Hippocampal formation (tissue), 2 donors: Measurements from ENCODE around the gene ZNF491.
"Not testable (repeated sequence)": the region's sequence is repeated elsewhere in the genome, so short reads cannot be mapped to it uniquely, and the experiment has no call there.

ENCODE experiments used
- DNase-seq, 2 donors: peaks; one replicate each; lab custom pipeline; 2025; lab: John Stamatoyannopoulos, UW

Gene ZNF491

GRCh38 chr19:11798391-11799330, at the start of gene ZNF491:
TSS of gene ZNF491 (plus strand) at chr19:11798523. CDS start at chr19:11805954, 7,431 bp downstream.
- DNase-seq = peak; percentile 92

DNA sequence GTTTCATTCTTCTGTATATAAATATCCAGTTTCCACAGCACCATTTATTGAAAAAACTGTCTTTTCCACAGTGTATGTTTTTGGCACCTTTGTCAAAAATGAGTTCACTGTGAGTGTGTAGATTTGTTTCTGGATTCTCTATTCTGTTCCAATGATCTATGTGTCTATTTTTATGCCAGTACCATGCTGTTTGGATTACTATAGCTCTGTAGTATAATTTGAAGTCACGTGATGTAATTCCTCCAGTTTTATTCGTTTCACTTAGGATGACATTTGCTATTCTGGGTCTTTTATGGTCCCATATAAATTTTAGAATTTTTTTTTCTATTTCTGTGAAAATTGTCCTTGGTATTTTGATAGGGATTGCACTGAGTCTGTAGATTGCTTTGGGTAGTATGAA, 48.6 kb upstream of the ZNF491 start:
- DNase-seq = no peak

GRCh38 chr19:11752244-11752736, 46.0 kb upstream of the ZNF491 start:
- DNase-seq = no peak

DNA sequence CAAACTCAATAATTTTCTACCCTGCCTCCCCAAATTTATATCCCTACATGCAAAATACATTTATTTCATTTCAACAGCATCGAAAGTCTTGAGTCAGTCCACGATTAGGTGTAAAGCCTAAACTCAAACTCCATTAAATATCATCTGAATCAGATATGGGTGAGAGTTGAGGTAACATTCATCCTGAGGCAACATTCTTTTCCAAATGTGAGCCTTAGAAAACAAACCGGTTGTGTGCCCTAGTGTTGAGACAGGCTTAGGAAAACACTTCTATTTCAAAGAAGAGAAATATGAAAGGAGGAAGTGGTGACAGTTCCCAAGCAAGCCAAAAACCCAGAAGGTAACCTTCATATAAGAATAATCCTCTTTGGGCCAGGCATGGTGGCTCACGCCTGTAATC, 43.7 kb upstream of the ZNF491 start:
- DNase-seq = no peak

GRCh38 chr19:11756965-11757364, 41.4 kb upstream of the ZNF491 start:
- no peak for DNase-seq

DNA sequence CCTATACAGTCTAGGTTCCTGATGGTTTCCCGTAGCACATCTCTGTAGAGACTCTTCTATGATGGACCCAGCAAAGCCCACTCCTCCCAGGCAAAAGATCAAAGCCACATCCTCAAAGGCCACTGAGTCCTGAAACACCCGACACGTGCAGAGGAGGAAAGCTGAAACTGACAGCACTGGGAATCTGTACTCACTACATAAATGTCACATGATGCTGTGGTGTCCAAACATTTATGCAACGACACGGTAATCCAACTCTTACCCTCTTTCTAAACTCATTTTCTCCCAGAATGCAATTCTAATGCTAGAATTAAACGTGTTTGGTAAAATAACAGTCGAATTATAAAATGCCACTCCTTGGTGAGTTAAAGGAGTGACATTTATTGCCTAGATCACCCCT, 38.5 kb upstream of the ZNF491 start:
- no peak for DNase-seq

DNA sequence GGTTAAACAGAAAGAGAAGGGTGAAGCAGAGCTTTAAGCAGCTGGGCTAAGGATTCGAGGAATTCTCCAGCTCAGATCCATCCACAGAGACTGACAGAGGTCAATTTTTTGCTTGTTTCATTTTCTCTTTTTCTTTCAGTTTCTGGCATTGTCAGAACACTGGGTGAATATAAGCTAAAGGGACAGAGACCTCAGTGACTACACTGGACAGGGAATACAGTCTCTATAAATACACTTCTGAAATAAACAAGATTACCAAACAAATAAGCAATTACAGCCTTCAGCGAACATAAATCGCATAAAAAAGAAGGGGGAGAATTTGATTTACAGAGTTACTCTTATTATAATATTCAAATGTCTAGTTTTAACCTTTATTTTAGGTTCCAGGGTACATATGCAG, 35.2 kb upstream of the ZNF491 start:
- DNase-seq = no peak

DNA sequence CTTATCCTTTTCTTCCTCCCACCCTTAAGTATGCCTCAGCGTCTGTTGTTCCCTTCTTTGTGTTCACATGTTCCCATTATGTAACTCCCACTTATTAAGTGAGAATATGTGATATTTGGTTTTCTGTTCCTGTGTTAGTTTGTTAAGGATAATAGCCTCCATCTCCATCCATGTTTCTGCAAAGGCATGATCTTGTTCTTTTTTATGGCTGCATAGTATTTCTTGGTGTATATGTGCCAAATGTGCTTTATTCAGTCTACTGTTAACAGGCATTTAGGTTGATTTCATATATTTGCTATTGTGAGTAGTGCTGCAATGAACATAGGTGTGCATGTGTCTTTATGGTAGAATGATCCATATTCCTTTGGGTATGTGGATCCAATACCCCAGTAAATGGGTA, 34.7 kb upstream of the ZNF491 start:
- DNase-seq = no peak

DNA sequence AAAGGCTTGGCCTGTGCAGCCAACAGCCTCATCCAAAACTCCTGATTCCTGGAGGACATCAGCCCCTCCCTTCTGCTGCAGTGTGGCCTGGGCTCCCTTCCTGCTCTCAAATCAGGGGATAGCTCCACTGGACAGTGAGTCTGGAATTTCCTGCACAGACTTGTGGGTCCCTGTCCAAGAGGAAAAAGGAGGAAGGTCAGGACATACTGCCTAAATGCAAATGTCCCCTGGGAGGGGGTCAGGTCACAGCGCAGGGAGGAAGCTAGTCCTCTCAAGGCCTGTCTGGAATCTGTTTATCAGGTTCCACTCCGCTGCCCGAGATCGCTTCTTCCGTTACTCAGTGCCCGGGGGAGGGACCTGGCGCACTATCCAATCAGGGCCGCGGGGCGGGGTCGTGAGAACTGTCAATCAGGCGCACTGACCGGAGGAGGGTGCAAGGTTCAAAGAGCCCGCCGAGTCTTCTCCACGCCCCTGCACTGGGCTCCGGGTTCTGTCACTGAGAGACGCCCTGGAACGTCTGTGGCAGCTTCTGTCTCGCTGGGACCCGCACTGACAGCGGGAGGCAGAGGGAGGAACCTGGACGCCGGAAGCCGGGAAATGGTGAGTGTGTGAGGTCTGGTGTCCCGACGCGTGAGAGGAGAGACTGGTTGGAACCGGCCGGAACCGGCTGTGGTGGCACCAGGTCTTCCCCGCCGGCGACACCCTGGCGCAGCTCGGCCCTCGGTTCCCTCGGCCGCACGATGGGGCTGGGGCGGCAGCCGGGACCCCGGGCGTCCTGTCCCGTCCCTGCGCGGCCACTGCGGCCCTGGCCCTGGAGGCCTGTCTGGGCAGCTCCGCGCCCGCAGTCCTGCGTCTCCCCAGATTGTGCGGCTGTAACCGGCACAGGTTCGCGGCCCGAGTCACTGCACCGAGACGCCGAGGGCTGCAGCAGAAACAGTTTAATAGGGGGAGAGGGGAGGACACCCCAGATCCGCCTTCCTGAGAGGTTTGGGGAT, 31.4 kb upstream of the ZNF491 start, which contains the start of gene ZNF441:
ZNF441 (plus strand) TSS at position 404 of the 995 bp plus-strand sequence; CDS start at position 598, 194 bp downstream.
- peak; percentile 96 to 97 for DNase-seq

DNA sequence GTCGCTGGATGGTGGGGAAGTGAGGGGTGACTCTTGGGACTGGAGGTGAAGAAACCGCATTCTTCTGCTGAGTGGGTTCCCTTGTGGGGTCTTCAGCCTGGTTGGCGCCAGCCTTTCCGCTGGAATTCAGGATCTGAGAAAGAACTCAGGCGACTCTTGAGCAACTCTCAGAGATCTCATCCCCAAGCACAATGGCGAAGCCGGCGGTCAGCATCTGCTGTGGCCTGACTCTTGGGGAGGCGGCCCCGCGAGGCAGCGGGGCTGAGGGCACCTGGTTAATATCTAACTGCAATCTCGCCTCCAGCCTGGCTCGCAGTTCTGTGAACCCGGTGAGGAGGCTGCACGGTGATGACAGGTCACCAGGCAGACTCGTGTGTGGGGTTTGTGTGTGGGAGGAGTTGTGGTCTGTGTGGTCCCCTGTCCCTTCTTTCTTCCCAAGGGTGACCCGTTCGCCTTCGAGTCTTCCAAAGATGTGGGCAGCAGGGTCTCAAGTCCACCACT, 30.6 kb upstream of the ZNF491 start:
- DNase-seq = no peak

DNA sequence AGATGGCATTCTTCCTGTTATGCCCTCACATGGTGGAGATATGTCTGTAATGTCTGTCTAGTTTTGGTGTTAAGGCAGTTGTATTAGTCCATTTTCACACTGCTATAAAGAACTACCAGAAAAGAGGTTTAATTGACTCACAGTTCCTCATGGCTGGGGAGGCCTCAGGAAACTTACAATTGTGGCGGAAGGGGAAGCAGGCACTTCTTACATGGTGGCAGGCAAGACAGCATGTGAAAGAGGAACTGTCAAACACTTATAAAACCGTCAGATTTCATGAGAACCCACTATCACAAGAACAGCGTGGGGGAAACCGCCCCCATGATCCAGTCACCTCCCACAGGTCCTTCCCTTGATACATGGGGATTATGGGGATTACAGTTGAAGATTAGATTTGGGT, 28.3 kb upstream of the ZNF491 start:
- DNase-seq = no peak

- DNase-seq = not testable (repeated sequence)
These were observed 26.8 kb upstream of the ZNF491 start for GRCh38 chr19:11771520-11771919.

- DNase-seq = not testable (repeated sequence)
These were observed 21.7 kb upstream of the ZNF491 start for GRCh38 chr19:11776669-11777068.

- no peak for DNase-seq
These were observed 17.8 kb upstream of the ZNF491 start for GRCh38 chr19:11780431-11781020.

- DNase-seq = no peak
These were observed 16.8 kb upstream of the ZNF491 start for GRCh38 chr19:11781295-11782057.

GRCh38 chr19:11783767-11784166, 14.6 kb upstream of the ZNF491 start:
- DNase-seq = no peak

DNA sequence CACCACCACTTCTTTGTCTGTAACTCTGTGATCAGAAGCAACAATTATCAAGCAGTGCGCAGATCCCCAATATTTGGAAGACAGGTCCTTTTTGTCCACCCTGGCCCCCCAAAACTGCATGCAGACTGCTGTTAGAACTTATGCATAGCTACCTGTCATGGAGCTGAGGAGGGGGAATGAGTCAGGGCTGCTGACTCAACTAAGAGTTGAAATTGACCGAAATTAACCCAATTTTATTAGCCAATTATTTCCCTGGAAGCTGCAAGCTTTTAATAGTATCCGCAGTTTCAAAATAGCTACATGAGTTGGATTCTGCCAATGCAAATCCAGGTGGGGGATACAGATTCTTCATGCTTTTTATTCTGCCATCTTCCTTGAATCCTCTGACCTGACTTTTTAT, 14.0 kb upstream of the ZNF491 start:
- DNase-seq = no peak

DNA sequence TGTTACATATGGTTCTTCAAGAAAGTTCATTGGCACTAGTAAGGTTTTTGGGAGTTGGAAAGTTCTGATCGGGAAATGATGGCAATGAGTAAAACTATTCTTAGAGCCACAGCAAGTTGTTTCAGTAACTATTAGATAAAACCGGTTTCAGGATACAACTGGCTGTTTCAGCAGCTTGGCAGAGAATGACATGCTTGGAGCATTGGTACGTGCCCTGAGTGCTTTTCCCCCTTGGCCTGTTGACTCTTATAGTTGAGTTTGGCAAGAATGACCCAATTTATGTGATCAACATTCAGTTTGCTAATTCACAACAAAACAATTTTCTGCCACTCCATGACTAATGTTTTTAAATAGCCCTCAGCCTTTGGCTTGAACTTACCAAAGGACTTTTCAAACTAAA, 10.8 kb upstream of the ZNF491 start:
- DNase-seq = no peak

DNA sequence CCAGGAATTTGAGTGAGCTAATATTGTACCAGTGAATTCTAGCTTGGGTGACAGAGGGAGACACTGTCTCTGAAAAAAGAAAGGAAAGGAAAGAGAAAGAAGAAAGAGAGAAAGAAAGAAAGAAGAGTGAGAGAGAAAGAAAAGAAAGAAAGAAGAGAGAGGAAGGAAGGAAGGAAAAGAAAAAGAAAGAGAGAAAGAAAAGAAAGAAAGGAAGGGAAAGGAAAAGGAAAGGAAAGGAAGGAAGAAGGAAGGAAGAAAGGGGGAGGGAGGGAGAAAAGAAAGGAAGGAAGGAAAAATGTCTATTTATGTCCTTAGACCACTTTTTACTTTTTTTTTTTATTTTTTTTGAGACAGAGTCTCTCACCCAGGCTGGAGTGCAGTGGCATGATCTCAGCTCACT, 5.4 kb upstream of the ZNF491 start:
- DNase-seq = no peak

GRCh38 chr19:11797491-11797890, 832 bp upstream of the ZNF491 start:
- DNase-seq = peak; percentile 72 to 77
